Stimulated activated CD8-positive, alpha-beta memory T cell treated with anti-CD3 and anti-CD28 coated beads, Interleukin-7, amount 100 ng/mL, for 1 hour (primary cell): Measurements from ENCODE around the gene OPN1MW3.
"Not testable (repeated sequence)": the region's sequence is repeated elsewhere in the genome, so short reads cannot be mapped to it uniquely, and the experiment has no call there.

Source experiments
- DNase-seq, 2 donors: peaks; one replicate each; pipeline ENCODE4 v3.0.0-alpha.2; 2020; ENCODE audit warnings: low read depth in 2 of 2

The OPN1MW3 gene

DNA sequence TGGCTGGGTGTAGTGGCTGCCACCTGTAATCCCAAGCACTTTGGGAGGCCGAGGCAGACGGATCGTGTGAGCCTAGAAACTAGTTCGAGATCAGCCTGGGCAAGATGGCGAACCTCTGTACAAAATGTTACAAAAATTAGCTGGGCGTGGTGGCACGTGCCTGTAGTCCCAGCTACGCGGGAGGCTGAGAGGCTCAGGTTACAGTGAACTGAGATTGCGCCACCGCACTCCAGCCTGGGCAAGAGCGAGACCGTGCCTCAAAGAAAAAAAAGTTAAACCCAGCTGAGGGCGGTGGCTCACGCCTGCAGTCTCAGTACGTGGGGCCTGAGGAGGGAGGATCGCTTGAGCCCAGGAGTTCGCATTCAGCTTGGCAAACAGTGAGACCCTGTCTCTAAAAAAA is 39.3 kb downstream of the OPN1MW3 start:
- DNase-seq = no peak

DNA sequence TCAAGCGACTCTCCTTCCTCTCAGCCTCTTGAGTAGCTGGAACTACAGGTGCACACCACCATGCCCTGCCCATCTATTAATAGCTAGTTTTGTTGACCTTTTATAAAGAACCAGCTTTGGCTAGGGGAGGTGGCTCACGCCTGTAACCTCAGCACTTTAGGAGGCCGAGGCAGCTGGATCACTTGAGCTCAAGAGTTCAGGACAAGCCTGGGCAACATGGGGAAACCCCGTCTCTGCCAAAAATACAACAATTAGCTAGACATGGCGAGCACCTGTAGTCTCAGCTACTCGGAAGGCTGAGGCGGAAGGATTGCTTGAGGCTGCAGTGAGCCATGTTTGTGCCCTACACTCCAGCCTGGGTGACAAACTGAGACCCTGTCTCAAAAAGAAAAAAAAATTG is 40.9 kb downstream of the OPN1MW3 start:
- DNase-seq = no peak

GRCh38 chrX:154300816-154301215 is 43.4 kb downstream of the OPN1MW3 start:
- DNase-seq = no peak

DNA sequence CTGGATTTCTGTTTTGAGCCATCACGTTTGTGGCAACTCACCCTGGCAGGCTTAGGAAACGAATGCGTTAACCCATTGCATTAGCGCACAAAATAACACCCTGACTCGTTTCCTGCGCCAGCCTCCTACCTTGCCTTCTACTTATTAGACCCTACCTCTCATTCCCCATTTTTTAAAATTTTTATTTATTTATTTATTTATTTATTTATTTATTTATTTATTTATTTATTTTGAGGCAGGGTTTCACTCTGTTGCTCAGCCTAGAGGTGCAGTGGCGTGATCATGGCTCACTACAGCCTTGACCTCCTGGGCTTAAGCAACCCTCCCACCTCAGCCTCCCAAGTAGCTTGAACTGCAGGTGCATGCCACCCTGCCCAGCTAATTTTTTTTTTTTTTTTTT is 45.6 kb downstream of the OPN1MW3 start:
- DNase-seq = not testable (repeated sequence)

GRCh38 chrX:154303476-154303875 is 46.1 kb downstream of the OPN1MW3 start:
- no peak for DNase-seq

- no peak for DNase-seq
Observed at GRCh38 chrX:154304846-154305245, 47.5 kb downstream of the OPN1MW3 start.

DNA sequence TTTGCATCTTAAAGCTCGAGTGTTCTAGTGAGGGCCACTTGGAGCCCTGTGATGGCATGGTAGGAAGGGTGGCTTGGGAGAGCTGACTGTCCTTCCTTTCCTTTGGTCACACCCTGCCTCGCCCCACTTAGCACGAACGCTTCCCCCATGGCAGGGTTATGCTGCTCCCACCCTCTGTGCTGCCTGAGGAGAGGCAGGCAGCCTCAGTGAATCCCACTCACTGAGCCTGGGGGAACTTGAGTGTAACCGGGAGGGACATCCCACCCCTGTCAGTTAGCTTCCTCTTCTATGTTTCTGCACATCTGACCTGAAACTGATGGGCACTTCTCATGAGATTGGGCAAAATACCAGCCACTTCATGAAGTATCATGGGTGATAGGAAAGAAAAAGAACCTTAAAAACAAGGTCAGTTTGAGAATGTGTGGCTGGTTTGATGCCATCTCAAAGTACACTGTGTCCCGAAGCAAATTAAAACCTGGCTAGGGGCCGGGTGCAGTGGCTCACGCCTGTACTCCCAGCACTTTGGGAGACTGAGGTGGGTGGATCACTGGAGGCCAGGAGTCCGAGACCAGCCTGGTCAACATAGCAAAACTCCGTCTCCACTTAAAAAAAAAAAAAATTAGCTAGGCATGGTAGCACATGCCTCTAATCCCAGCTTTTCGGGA is 48.3 kb downstream of the OPN1MW3 start:
- no peak for DNase-seq

- no peak for DNase-seq
Observed at GRCh38 chrX:154307202-154307601, 49.8 kb downstream of the OPN1MW3 start.

DNA sequence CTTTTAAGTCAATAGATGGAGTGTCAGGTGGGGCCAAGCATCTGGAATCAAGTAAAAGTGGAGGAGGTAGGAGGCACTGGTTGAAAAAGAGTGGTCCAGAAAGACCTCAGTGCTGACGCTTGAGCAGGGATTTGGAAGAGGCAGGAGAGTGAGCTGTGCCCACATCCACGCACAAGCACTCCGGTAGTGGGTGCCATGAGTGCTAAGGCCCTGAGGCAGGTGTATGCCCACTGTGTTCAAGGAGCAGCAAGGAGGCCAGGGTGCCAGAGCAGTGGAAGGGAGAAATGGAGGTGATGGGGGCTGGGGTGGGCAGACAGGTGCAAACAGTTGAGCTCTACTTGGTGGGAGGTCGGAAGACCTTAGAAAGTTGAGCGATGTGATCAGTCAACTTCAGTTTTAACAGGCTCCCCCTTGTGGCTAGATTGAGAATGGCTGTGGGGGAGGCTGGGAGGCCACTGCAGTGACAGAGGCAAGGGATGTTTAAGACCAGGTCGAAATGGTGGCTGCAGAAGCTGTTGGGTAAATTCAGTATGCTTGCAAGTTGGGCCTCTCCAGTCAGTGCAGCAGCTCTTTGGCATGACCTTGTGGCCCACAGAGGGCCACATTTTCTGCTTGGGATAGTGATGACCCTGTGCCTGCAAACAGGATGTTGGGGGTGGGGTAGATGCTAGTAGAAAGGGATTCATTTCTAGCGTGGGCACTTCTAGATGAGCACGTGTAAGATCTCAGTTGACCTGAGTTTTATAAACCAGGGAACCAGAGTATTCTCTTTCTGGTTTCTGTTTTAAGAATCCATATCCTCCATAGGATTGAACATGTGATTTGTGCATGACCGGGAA is 50.9 kb downstream of the OPN1MW3 start:
- peak; percentile 56 to 66 for DNase-seq

GRCh38 chrX:154309041-154309775 is 51.8 kb downstream of the OPN1MW3 start:
- no peak for DNase-seq

GRCh38 chrX:154310616-154311536 is 53.5 kb downstream of the OPN1MW3 start:
- no peak for DNase-seq

- no peak for DNase-seq
Observed at GRCh38 chrX:154312116-154312515, 54.7 kb downstream of the OPN1MW3 start.

DNA sequence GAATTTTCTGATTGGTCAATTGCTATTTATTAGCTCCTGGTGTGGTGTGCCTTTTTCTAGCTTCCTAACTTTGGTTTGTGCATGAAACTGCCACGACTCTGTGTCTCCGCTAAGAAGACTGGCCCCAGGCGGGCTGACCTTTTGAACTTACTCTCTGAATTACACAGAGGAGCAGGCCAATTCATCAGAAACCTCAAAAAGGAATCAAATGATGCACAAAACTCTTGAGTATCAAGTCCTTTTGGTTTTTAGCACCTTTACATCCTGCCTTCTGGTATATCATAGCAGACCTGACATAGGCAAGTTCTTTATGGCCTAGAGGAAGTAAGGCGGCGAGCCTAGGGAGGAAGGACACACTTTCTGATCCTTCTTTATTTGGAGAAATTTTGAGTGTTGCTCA is 55.8 kb downstream of the OPN1MW3 start:
- DNase-seq = no peak

GRCh38 chrX:154315416-154315815 is 58.0 kb downstream of the OPN1MW3 start:
- DNase-seq = no peak

DNA sequence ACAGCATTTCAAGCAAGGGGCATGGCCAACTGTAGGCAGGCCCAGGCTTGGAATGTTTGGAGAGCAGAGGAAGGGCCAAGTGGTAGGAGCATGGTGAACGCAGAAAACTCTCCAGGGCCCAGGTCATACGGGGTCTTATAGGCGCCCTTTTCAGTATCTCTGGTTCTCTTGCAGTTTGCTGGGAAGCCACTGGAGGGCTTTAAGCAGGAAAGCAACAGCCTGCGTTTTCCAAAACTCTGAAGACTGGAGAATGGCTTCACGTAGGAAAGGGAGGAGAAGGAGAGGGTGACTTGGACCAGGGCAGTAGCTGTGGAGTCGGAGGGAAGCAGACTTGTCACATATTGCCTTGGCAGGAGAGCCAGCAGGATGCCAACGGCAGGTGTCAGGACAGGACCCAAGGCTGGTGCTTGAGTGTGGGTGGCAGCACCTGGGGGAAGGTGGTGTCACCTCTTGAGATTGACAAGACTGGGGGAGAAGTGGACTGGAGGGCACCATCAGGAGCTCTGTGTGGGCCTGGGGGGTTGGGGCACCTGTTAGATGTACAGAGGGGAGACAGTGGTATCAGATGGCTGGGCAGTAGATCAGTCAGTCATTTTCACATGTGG is 60.1 kb downstream of the OPN1MW3 start:
- no peak for DNase-seq

DNA sequence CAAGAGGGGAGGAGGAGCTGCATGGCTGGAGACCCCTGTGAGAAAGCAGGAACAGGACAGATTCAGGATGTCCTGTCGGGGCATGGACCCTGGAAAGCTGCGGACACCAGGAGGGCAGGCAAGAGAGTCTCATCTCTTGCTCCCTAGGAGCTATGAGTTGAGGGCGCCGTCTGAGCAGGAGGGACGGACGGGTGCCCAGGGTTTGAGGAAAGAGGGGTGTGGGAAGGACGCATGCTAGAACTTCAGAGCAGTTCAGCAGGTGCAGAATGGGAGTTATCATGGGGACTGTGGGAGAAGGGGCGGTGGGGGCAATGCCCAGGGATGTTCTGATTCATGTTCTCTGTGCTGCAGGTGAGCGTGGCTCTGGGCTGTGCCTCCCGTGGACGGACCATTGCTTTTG is 63.0 kb downstream of the OPN1MW3 start:
- no peak for DNase-seq
